Heart right ventricle (tissue), 16 donors: Measurements from ENCODE around the gene NLGN2. TPM values are rescaled to one million over a fixed set of nuclear protein-coding genes. Genes with fewer than 3 reads are reported as not detected.

ENCODE experiments used
- ATAC-seq, 8 donors: fragments of 200-7000 bp; cut with Tn5 transposase; one replicate each; pipeline ENCODE4 v1.9.1; 2020; ENCODE audit warnings: mild to moderate bottlenecking in 8 of 8, moderate library complexity in 8 of 8, moderate number of reproducible peaks in 1 of 8
- DNase-seq, 2 donors: peaks; one replicate each; pipeline ENCODE4 v3.0.0-alpha.2; 2020
- H3K27ac ChIP-seq, 10 donors: fragments of 200-600 bp; sonication (generic) in 2 of 10; one replicate each; pipeline versions ENCODE4 v1.5.0 to v1.8.0; 2020 to 2022; ENCODE audit warnings: mild to moderate bottlenecking in 3 of 10
- H3K27me3 ChIP-seq, 7 donors: fragments of 200-600 bp; one replicate each; pipeline ENCODE4 v1.8.0; 2021 to 2022; ENCODE audit warnings: mild to moderate bottlenecking in 2 of 7
- H3K36me3 ChIP-seq, 9 donors: fragments of 200-600 bp; sonication (generic) in 1 of 9; one replicate each; pipeline versions ENCODE4 v1.5.0 to v1.8.0; 2020 to 2022; ENCODE audit warnings: mild to moderate bottlenecking in 2 of 9
- H3K4me1 ChIP-seq, 9 donors: fragments of 200-600 bp; sonication (generic) in 1 of 9; one replicate each; pipeline versions ENCODE4 v1.5.0 to v1.8.0; 2020 to 2022; ENCODE audit warnings: mild to moderate bottlenecking in 4 of 9
- H3K4me3 ChIP-seq, 10 donors: fragments of 200-600 bp; sonication (generic) in 2 of 10; one replicate each; pipeline versions ENCODE4 v1.5.0 to v1.8.0; 2020 to 2022; ENCODE audit warnings: mild to moderate bottlenecking in 7 of 10, moderate library complexity in 2 of 10
- H3K9me3 ChIP-seq, 11 donors: fragments of 200-600 bp in 10 of 11; sonication (generic) in 2 of 11; one replicate each; pipeline versions ENCODE4 v1.5.0 to v1.8.0; 2013 to 2022; ENCODE audit warnings: mild to moderate bottlenecking in 2 of 11, control low read depth in 1 of 11, moderate library complexity in 1 of 11
- WGBS, 2 donors: extraction: QIAGEN DNeasy Blood & Tissue Kit; methylation state at CpG; one replicate each; pipeline ENCODE4 v1.1.7; 2013; ENCODE audit warnings: inconsistent platforms in 1 of 2; 5-methylcytosine and 5-hydroxymethylcytosine counted together
- intact Hi-C, 10 donors: fragments of 100-400 bp; cut with DNase I; formaldehyde crosslinking; loops; one replicate each; pipeline versions ENCODE4 v1.11.1 to v1.14.2; 2022
- polyA plus RNA-seq, 2 donors: library from polyadenylated mRNA; stranded (reverse); fragments of 200-250 nt; gene quantifications; one replicate each; pipeline ENCODE4 v1.2.3, GENCODE V29; 2013
- total RNA-seq, 10 donors: library from RNA; stranded (reverse); fragmentation: NEBNext Ultra II Directional in 3 of 10; extraction: Animal tissue kit (Norgen Biotek cat#: 25700) in 3 of 10; gene quantifications; one replicate each; pipeline versions ENCODE4 v1.2.1 to v1.2.4, GENCODE V29; 2021 to 2023
- TF ChIP-seq, protein P1 (sequence below), 9 donors: fragments of 200-600 bp; sonication (generic) in 2 of 9; IDR thresholded peaks; one replicate each; pipeline versions ENCODE4 v1.5.0 to v1.8.0; 2021 to 2022; ENCODE audit warnings: antibody characterized with exemption in 9 of 9, mild to moderate bottlenecking in 5 of 9, moderate library complexity in 1 of 9
- donor health status: Arrhythmogenic right ventricular cardiomyopathy.
- donor health status: ischemic (EF 13 %, LVEDD 7.1; RV severe dilation, severe dysfunction).
- donor health status: healthy with polysubstance abuse.
- donor health status: DM: no; HTN: yes; CAD: no.
- donor health status: DM: no; HTN: no; CAD: no.
- donor health status: ischemic (EF 25% LVEDD 6.9; RV normal size, moderate dysfunction).
- donor health status: ischemic (EF 25% LVEDD 5.7; RV mildly dilated, moderate dysfunction).
- donor health status: healthy.
- donor health status: DM: yes; HTN: yes; CAD: no.
- donor health status: Ischemic cardiomyopathy.
- donor health status: ischemic (EF 35%, LVEDD 5.7; RV mildly dilated, moderate dysfunction).
- donor health status: nonischemic (EF 11% LVEDD 7.7; RV severe dilation, severe dysfunction).
- donor health status: DM: yes; HTN: yes; CAD: no.
- donor health status: PGD.
- donor health status: ischemic (EF 29% LVEDD 5.4; RV normal size, mild dysfunction).
- donor health status: nonischemic (EF 23%, LVEDD 6.1; RV moderate dilation, normal function).

Gene NLGN2
- total and polyA plus RNA-seq, 12 donors, result 3.6 to 15.8 (median 7.1) TPM

DNA sequence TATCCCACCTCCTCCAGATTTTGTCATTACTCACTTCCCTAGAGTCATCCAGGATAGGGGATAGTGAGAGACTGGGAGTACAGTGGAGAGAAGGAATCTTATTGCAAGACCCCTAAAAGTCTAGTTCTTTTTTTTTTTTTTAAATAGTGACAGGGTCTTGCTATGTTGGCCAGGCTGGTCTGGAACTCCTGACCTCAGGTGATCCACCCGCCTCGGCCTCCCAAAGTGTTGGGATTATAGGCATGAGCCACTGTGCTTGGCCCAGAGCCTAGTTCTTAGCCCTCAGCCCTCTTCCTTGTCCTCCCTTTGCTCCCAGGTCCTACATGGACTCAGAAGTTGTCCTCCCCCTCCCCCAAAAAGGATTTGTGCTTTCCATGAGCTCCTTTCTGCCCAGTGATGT, 34.5 kb downstream of the NLGN2 start:
- Histone ChIP-seq H3K27me3 (peaks cover 0 to 70% (median 12%) of the 10 kb centered on the region in 7 donors), H3K9me3 (no peaks in the 10 kb centered on the region), H3K36me3 (no peaks in the 10 kb centered on the region), H3K4me3 (no peak overlapping the region), H3K27ac (no peak overlapping the region), H3K4me1 (peaks cover 19 to 67% (median 55%) of the 10 kb centered on the region in 9 donors)
- 98 to 100% methylated on average over 2 of the region's 2 CpGs for WGBS, 2 donors
- no peak for DNase-seq
- intact Hi-C loops, result loop anchor here in 3 of 10 donors (5.0 kb wide), 1 partner anchor 35 kb away; the partner anchor contains the start of gene ZBTB4 (in 3 of the 3)
- ATAC-seq, result no peak
- TF ChIP-seq, protein P1, sequence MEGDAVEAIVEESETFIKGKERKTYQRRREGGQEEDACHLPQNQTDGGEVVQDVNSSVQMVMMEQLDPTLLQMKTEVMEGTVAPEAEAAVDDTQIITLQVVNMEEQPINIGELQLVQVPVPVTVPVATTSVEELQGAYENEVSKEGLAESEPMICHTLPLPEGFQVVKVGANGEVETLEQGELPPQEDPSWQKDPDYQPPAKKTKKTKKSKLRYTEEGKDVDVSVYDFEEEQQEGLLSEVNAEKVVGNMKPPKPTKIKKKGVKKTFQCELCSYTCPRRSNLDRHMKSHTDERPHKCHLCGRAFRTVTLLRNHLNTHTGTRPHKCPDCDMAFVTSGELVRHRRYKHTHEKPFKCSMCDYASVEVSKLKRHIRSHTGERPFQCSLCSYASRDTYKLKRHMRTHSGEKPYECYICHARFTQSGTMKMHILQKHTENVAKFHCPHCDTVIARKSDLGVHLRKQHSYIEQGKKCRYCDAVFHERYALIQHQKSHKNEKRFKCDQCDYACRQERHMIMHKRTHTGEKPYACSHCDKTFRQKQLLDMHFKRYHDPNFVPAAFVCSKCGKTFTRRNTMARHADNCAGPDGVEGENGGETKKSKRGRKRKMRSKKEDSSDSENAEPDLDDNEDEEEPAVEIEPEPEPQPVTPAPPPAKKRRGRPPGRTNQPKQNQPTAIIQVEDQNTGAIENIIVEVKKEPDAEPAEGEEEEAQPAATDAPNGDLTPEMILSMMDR (IDR thresholded peaks at IDR 0.05), result no peak

DNA sequence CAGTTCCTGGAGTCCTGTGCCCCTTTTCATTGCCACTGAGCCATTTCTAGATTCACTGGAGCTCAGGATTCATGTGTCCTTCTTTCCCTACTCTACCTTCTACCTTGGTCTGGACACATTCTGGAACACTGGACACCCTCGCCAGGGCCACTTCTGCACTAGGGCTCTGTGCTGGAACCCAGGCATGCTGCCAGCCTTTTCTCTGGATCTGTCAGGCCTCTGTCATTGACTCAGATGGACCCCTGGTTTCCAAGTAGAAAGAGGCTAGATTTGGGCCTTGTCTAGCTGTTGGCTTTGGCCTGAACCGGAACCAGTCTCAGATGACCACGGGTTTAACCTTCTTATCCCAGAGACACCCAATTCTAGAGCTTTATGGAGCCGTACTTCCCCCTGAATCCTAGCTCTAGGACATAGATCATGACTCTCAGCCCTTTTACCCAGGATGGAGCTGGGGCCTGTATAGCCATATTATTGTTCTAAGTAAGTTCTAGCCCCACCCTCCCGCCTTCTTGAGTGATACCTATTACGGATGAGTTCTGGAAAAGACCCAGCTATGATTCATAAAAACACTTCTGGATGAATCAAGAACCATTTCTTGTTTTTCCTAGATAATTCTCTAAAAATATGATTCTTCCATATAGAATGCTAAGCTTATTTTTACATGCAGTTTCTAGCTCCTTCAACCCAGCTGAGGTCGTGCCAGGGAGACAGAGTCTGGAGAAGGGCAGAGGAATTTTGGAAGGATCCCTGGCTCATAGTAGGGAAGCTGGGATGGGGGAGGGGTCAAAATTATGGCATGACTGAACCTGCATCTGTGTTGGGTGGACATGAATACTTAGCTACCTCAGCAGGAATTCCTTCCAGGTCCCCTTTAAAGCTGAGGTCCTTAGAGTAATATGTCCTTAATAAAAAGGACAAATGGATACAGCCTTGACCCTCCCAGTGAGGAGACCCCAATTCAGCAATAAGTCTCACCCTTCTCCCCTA, 36.1 kb downstream of the NLGN2 start:
- Histone ChIP-seq H3K27me3 (peaks cover 0 to 78% (median 12%) of the 10 kb centered on the region in 7 donors), H3K36me3 (no peaks in the 10 kb centered on the region), H3K27ac (no peak overlapping the region), H3K4me1 (peaks cover 13 to 50% (median 39%) of the 10 kb centered on the region in 9 donors), H3K9me3 (no peaks in the 10 kb centered on the region), H3K4me3 (no peak overlapping the region)
- TF ChIP-seq, protein P1 (IDR thresholded peaks at IDR 0.05), result no peak
- intact Hi-C loops, result loop anchor here in 3 of 10 donors (5.0 kb wide), 1 partner anchor 34 kb away; the partner anchor contains the start of gene ZBTB4 (in 3 of the 3)
- no peak for DNase-seq
- ATAC-seq, result no peak
- 81 to 86% methylated on average over 7 of the region's 7 CpGs for WGBS, 2 donors

DNA sequence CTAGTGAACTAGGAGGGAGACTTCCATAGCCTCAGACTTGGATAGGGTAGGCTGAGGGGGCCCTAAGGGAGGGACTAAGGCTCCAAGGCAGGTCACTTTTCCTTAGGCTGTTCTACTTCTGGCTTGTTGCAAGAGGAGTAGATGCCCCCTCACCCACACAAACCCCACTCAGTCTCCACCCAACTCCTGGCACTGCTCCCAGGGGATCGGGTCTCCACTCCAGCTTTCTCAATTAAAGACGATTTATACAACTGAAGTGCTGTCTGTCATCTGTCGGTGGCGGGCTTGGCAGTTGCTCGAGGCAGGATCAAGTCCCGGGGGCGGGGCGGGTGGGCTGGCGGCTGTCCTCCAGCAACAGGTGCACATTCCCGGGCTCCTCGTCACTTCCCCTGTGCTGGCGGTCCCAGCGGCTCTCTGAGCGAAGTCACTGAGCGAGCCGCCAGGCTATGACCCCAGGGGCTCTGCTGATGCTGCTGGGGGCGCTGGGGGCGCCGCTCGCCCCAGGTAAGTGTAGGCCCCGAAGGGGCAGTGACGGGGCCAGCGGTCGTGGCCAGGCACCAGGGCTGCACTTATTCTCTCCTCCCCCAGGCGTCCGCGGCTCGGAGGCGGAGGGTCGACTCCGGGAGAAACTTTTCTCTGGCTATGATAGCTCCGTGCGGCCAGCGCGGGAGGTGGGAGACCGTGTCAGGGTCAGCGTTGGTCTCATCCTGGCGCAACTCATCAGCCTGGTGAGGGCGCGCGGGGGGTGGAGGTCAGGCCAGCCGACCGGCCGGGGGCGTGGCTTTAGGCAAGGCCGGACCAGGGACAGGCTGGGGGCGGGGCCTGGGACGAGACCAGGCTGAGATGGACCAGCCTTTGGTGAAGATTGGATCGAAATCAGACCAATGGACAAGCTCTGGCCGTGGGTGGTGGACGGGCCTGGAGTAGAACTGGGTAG, 37.3 kb downstream of the NLGN2 start, which contains the start of gene CHRNB1:
TSS of gene CHRNB1 (plus strand) at position 380 of the 937 bp plus-strand sequence. CDS start at position 447, 67 bp downstream.
- Histone ChIP-seq H3K9me3 (no peaks in the 10 kb centered on the region), H3K27me3 (peaks cover 0 to 67% (median 4%) of the 10 kb centered on the region in 7 donors), H3K36me3 (no peaks in the 10 kb centered on the region), H3K4me1 (peaks cover 7 to 39% (median 33%) of the 10 kb centered on the region in 9 donors), H3K4me3 (peak within 1 kb of the TSS; percentile 4 to 62 (median 52)), H3K27ac (peak within 1 kb of the TSS in 8 of 10 donors; percentile 36 to 78 (median 68))
- 5 to 7% methylated on average over 51 of the region's 51 CpGs for WGBS, 2 donors
- peak; percentile 81 to 93 (median 88) for ATAC-seq
- TF ChIP-seq, protein P1 (IDR thresholded peaks at IDR 0.05), result peak in 6 of 9 donors; percentile 14 to 30 (median 28)
- DNase-seq, result peak; percentile 75 to 87
- intact Hi-C loops, result loop anchor here in 3 of 10 donors (5.0 kb wide), 1 partner anchor 32 kb away; the partner anchor contains the start of gene ZBTB4 (in 3 of the 3)
